HG02678 (cell line): ENCODE data around the gene RILP.
"Not testable (repeated sequence)": the region's sequence is repeated elsewhere in the genome, so short reads cannot be mapped to it uniquely, and the experiment has no call there.

ENCODE experiments used
- ATAC-seq: cut with Tn5 transposase; IDR thresholded peaks from one replicate; pipeline ENCODE4 v1.9.1; 2021; ENCODE audit warnings: mild to moderate bottlenecking, moderate library complexity; ENCODE audit not compliant: unreplicated experiment

The RILP gene

GRCh38 chr17:1649844-1650501 is at the start of gene RILP:
Gene RILP (minus strand): TSS chr17:1649866. CDS start chr17:1649804, 62 bp downstream.
- ATAC-seq: peak; percentile 4

- no peak for ATAC-seq
These were observed 48.0 kb upstream of the RILP start for GRCh38 chr17:1697681-1698080.

- no peak for ATAC-seq
These were observed 45.7 kb upstream of the RILP start for GRCh38 chr17:1695365-1695764.

- ATAC-seq: no peak
These were observed 43.7 kb upstream of the RILP start for GRCh38 chr17:1693339-1693738.

GRCh38 chr17:1690544-1691221 is 41.0 kb upstream of the RILP start:
- ATAC-seq: no peak

- ATAC-seq: not testable (repeated sequence)
These were observed 38.7 kb upstream of the RILP start for GRCh38 chr17:1688405-1688804.

- ATAC-seq: no peak
These were observed 36.4 kb upstream of the RILP start for GRCh38 chr17:1686086-1686485.

- ATAC-seq: peak; percentile 98
These were observed 34.9 kb upstream of the RILP start, which contains the start of gene PRPF8 for GRCh38 chr17:1684378-1685189. Gene PRPF8 (minus strand): TSS chr17:1684867. CDS start chr17:1684571, 296 bp downstream.

GRCh38 chr17:1683459-1683858 is 33.8 kb upstream of the RILP start:
- no peak for ATAC-seq

- ATAC-seq: no peak
These were observed 26.7 kb upstream of the RILP start for GRCh38 chr17:1676401-1676800.

GRCh38 chr17:1673041-1673785 is 23.5 kb upstream of the RILP start:
- no peak for ATAC-seq

- not testable (repeated sequence) for ATAC-seq
These were observed 14.3 kb upstream of the RILP start for GRCh38 chr17:1663934-1664333.

GRCh38 chr17:1661045-1661444 is 11.4 kb upstream of the RILP start:
- no peak for ATAC-seq

- ATAC-seq: no peak
These were observed 8.4 kb upstream of the RILP start for GRCh38 chr17:1658100-1658499.

- no peak for ATAC-seq
These were observed 4.1 kb upstream of the RILP start for GRCh38 chr17:1653735-1654134.

- not testable (repeated sequence) for ATAC-seq
These were observed 3.1 kb upstream of the RILP start for GRCh38 chr17:1652794-1653193.

- ATAC-seq: no peak
These were observed 1.8 kb upstream of the RILP start for GRCh38 chr17:1651559-1651844.

- ATAC-seq: no peak
These were observed 1.3 kb upstream of the RILP start for GRCh38 chr17:1650731-1651558.

- peak; percentile 54 for ATAC-seq
These were observed 463 bp downstream of the RILP start for GRCh38 chr17:1648963-1649843.
